Endothelial cell of umbilical vein (primary cell): Measurements from ENCODE around the gene KIF19.

Experiments
- JUN ChIP-seq: IDR thresholded peaks from 2 replicates; pipeline ENCODE4 v1.6.1; 2011; ENCODE audit warnings: borderline replicate concordance, low read depth; ENCODE audit not compliant: insufficient read length, insufficient read depth
- MYC ChIP-seq: IDR thresholded peaks from one replicate; pipeline ENCODE4 v1.6.1; 2011; ENCODE audit warnings: mild to moderate bottlenecking, low read depth, low read length
- TF ChIP-seq, protein P1 (sequence below), 2 donors: IDR thresholded peaks; 1 replicate in 1 of 2; 2 replicates in 1 of 2; pipeline ENCODE4 v1.5.1; 2011; ENCODE audit warnings: low read length in 2 of 2, mild to moderate bottlenecking in 2 of 2, moderate library complexity in 2 of 2, control low read depth in 1 of 2, inconsistent platforms in 1 of 2, low read depth in 1 of 2; ENCODE audit not compliant: insufficient read depth in 1 of 2; ENCODE audit errors: extremely low read depth in 1 of 2

DNA sequence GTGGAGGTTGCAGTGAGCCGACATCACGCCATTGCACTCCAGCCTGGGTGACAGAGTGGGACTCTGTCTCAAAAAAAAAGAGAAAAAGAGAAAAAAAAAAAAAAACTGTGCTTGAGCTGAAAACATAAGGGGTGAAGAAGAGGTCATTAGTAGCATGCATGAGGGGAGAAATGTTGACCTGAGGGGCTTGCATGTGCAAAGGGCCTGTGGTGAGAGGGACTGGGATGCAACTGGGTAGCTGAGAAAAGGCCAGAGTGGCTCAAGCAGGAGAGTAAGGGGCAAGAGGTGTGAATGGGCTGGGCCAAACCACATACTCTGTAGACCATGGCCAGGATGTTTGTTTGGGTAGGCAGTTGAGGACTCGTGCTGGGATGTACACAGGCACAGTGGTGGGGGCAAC lies 3.4 kb downstream of the KIF19 start:
- TF ChIP-seq, protein P1, sequence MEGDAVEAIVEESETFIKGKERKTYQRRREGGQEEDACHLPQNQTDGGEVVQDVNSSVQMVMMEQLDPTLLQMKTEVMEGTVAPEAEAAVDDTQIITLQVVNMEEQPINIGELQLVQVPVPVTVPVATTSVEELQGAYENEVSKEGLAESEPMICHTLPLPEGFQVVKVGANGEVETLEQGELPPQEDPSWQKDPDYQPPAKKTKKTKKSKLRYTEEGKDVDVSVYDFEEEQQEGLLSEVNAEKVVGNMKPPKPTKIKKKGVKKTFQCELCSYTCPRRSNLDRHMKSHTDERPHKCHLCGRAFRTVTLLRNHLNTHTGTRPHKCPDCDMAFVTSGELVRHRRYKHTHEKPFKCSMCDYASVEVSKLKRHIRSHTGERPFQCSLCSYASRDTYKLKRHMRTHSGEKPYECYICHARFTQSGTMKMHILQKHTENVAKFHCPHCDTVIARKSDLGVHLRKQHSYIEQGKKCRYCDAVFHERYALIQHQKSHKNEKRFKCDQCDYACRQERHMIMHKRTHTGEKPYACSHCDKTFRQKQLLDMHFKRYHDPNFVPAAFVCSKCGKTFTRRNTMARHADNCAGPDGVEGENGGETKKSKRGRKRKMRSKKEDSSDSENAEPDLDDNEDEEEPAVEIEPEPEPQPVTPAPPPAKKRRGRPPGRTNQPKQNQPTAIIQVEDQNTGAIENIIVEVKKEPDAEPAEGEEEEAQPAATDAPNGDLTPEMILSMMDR (IDR thresholded peaks at IDR 0.05; ENCODE audit: extremely low read depth in 1 of 2, insufficient read depth in 1 of 2, low read depth in 1 of 2, low read length in 2 of 2) = no peak
- TF ChIP-seq JUN = no peak
- TF ChIP-seq MYC = no peak
